K562 (cell line): ENCODE results near the gene STIL. TPM values are rescaled to one million over a fixed set of nuclear protein-coding genes. Genes with fewer than 3 reads are reported as not detected.

Experiments
- CBFB ChIP-seq: sonication (generic); formaldehyde crosslinking; IDR thresholded peaks from 2 replicates; pipeline ENCODE4 v1.4.0; 2020; ENCODE audit warnings: mild to moderate bottlenecking, missing genetic modification reagents
- CREBBP ChIP-seq: IDR thresholded peaks from one replicate; pipeline ENCODE4 v1.6.1; 2012; ENCODE audit warnings: low read depth, mild to moderate bottlenecking, control low read depth, inconsistent platforms, low read length
- CXXC5 ChIP-seq: fragments of 250-450 bp; sonication (Bioruptor Pico); IDR thresholded peaks from 2 replicates; pipeline ENCODE4 v1.8.0; 2022; ENCODE audit warnings: inconsistent platforms, mild to moderate bottlenecking, moderate library complexity
- E2F4 ChIP-seq: sonication (generic); formaldehyde crosslinking; IDR thresholded peaks from 2 replicates; pipeline ENCODE4 v1.8.0; 2022; ENCODE audit warnings: mild to moderate bottlenecking, low read depth, missing genetic modification reagents
- GABPB1 ChIP-seq: sonication (generic); formaldehyde crosslinking; IDR thresholded peaks from 2 replicates; pipeline ENCODE4 v1.8.0; 2022; ENCODE audit warnings: mild to moderate bottlenecking, missing genetic modification reagents
- HDAC2 ChIP-seq: fragments of 450-650 bp; IDR thresholded peaks from 2 replicates; pipeline ENCODE4 v1.6.1; 2016; ENCODE audit warnings: mild to moderate bottlenecking
- IRF2 ChIP-seq: sonication (generic); formaldehyde crosslinking; IDR thresholded peaks from 2 replicates; pipeline ENCODE4 v1.8.1; 2022; ENCODE audit warnings: mild to moderate bottlenecking, missing genetic modification reagents
- NFIC ChIP-seq: fragments of 450-650 bp; IDR thresholded peaks from 2 replicates; pipeline ENCODE4 v1.6.1; 2017; ENCODE audit warnings: mild to moderate bottlenecking, inconsistent platforms
- PML ChIP-seq: IDR thresholded peaks from 2 replicates; pipeline ENCODE4 v1.6.1; 2012; ENCODE audit warnings: low read length, inconsistent platforms
- POLR2A ChIP-seq: fragments of 450-650 bp; conservative IDR thresholded peaks from 2 replicates; pipeline ENCODE4 v1.6.1; 2016
- RNF2 ChIP-seq: sonication (generic); IDR thresholded peaks from 2 replicates; pipeline ENCODE4 v1.6.1; 2016
- SMARCA5 ChIP-seq: fragments of 450-650 bp; IDR thresholded peaks from 2 replicates; pipeline ENCODE4 v1.6.1; 2016
- SP2 ChIP-seq: IDR thresholded peaks from 2 replicates; pipeline ENCODE4 v1.6.1; 2011; ENCODE audit warnings: mild to moderate bottlenecking, low read depth, low read length, moderate library complexity; ENCODE audit not compliant: poor library complexity, severe bottlenecking; ENCODE audit errors: extremely low read depth
- TAF1 ChIP-seq: IDR thresholded peaks from 2 replicates; pipeline ENCODE4 v1.6.1; 2011; ENCODE audit warnings: mild to moderate bottlenecking, low read length, moderate library complexity; ENCODE audit not compliant: insufficient read depth, control insufficient read depth, severe bottlenecking; ENCODE audit errors: extremely low read depth
- THRAP3 ChIP-seq: fragments of 450-650 bp; IDR thresholded peaks from 2 replicates; pipeline ENCODE4 v1.6.1; 2016; ENCODE audit warnings: mild to moderate bottlenecking, inconsistent platforms, borderline replicate concordance
- USF1 ChIP-seq: sonication (generic); formaldehyde crosslinking; IDR thresholded peaks from 2 replicates; pipeline ENCODE4 v1.9.0; 2022; ENCODE audit warnings: mild to moderate bottlenecking, missing genetic modification reagents
- YY1 ChIP-seq, 3 experiments: IDR thresholded peaks; 2 replicates each; pipeline ENCODE4 v1.6.1; 2011; ENCODE audit warnings: low read length in 2 of 3, mild to moderate bottlenecking in 2 of 3, moderate library complexity in 2 of 3, borderline replicate concordance in 1 of 3, control low read depth in 1 of 3, low read depth in 1 of 3; ENCODE audit not compliant: insufficient read depth in 3 of 3, insufficient replicate concordance in 2 of 3, control insufficient read depth in 1 of 3, insufficient read length in 1 of 3; ENCODE audit errors: extremely low read depth in 1 of 3
- ZFX ChIP-seq: sonication (generic); formaldehyde crosslinking; IDR thresholded peaks from 2 replicates; pipeline ENCODE4 v1.8.0; 2022; ENCODE audit warnings: mild to moderate bottlenecking, missing genetic modification reagents, moderate library complexity
- ZNF408 ChIP-seq: fragments of 250-450 bp; sonication (Bioruptor Pico); IDR thresholded peaks from 2 replicates; pipeline ENCODE4 v1.4.0; 2020; ENCODE audit warnings: low read depth, mild to moderate bottlenecking, moderate library complexity
- polyA plus RNA-seq, 8 experiments: library from polyadenylated mRNA; depleted of rRNA in 4 of 8; stranded (reverse) in 5 of 8; unstranded in 3 of 8; fragments of >200 nt; fragmentation: Nextera tagmentation in 2 of 8; fragmentation: Illumina TruSeq in 1 of 8; extraction: Ambion mirVana in 2 of 8; extraction: Trizol in 1 of 8; gene quantifications; 2 replicates each; pipeline versions ENCODE4 v1.2.1 to v1.2.3, GENCODE V29; 2011 to 2014; ENCODE audit warnings: inconsistent platforms in 1 of 8, missing spikeins in 1 of 8
- total RNA-seq, 7 experiments: library from RNA; depleted of rRNA in 6 of 7; stranded (reverse); fragments of >200 nt in 6 of 7; fragmentation: Illumina TruSeq in 2 of 7; extraction: Trizol in 2 of 7; gene quantifications; 2 replicates each; pipeline versions ENCODE4 v1.2.1 to v1.2.3, GENCODE V29; 2011 to 2021; ENCODE audit warnings: low replicate concordance in 1 of 7
- TF ChIP-seq, protein P1 (sequence below): sonication (generic); formaldehyde crosslinking; IDR thresholded peaks from 2 replicates; pipeline ENCODE4 v1.8.0; 2023; ENCODE audit warnings: mild to moderate bottlenecking, missing genetic modification reagents
- TF ChIP-seq, protein P2 (sequence below): IDR thresholded peaks from 3 replicates; pipeline ENCODE4 v1.6.1; 2011; ENCODE audit warnings: borderline replicate concordance, mild to moderate bottlenecking; ENCODE audit not compliant: insufficient read length, insufficient read depth

Gene STIL
- total and polyA plus RNA-seq, 9 of the 15 experiments (the other 6 are each of a cell fraction or from before 2014, with no cell fraction given), result 10.5 to 77.4 (median 39.6) TPM

GRCh38 chr1:47229031-47229885 is 84.7 kb downstream of the STIL start (continued):
- TF ChIP-seq, protein P1, sequence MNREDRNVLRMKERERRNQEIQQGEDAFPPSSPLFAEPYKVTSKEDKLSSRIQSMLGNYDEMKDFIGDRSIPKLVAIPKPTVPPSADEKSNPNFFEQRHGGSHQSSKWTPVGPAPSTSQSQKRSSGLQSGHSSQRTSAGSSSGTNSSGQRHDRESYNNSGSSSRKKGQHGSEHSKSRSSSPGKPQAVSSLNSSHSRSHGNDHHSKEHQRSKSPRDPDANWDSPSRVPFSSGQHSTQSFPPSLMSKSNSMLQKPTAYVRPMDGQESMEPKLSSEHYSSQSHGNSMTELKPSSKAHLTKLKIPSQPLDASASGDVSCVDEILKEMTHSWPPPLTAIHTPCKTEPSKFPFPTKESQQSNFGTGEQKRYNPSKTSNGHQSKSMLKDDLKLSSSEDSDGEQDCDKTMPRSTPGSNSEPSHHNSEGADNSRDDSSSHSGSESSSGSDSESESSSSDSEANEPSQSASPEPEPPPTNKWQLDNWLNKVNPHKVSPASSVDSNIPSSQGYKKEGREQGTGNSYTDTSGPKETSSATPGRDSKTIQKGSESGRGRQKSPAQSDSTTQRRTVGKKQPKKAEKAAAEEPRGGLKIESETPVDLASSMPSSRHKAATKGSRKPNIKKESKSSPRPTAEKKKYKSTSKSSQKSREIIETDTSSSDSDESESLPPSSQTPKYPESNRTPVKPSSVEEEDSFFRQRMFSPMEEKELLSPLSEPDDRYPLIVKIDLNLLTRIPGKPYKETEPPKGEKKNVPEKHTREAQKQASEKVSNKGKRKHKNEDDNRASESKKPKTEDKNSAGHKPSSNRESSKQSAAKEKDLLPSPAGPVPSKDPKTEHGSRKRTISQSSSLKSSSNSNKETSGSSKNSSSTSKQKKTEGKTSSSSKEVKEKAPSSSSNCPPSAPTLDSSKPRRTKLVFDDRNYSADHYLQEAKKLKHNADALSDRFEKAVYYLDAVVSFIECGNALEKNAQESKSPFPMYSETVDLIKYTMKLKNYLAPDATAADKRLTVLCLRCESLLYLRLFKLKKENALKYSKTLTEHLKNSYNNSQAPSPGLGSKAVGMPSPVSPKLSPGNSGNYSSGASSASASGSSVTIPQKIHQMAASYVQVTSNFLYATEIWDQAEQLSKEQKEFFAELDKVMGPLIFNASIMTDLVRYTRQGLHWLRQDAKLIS (CRISPR knock-in tag), result peak; percentile 80; the same call in 1 of the 2 replicates
- TF ChIP-seq IRF2 (CRISPR knock-in tag), result no peak
- TF ChIP-seq CREBBP, result no peak
- peak in 1 of 3 experiments; percentile 38 for TF ChIP-seq YY1 (IDR thresholded peaks at IDR 0.05; ENCODE audit: borderline replicate concordance in 1 of 3, control insufficient read depth in 1 of 3, extremely low read depth in 1 of 3, insufficient read depth in 3 of 3, insufficient read length in 1 of 3, insufficient replicate concordance in 2 of 3, low read depth in 1 of 3, low read length in 2 of 3)
- TF ChIP-seq THRAP3, result no peak; the same call in 1 of the 2 replicates
- no peak for TF ChIP-seq ZNF408
- TF ChIP-seq CXXC5 (CRISPR knock-in tag), result peak; percentile 63
- TF ChIP-seq CBFB (CRISPR knock-in tag), result no peak
- no peak; the same call in 1 of the 2 replicates for TF ChIP-seq E2F4 (CRISPR knock-in tag)
- TF ChIP-seq SMARCA5, result no peak
- 0 out of 2 replicates have a peak, but pooled peaks have one; percentile 61 for TF ChIP-seq ZFX (CRISPR knock-in tag)
- TF ChIP-seq TAF1, result peak; percentile 15
- TF ChIP-seq, protein P2, sequence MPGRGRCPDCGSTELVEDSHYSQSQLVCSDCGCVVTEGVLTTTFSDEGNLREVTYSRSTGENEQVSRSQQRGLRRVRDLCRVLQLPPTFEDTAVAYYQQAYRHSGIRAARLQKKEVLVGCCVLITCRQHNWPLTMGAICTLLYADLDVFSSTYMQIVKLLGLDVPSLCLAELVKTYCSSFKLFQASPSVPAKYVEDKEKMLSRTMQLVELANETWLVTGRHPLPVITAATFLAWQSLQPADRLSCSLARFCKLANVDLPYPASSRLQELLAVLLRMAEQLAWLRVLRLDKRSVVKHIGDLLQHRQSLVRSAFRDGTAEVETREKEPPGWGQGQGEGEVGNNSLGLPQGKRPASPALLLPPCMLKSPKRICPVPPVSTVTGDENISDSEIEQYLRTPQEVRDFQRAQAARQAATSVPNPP, result no peak
- TF ChIP-seq SP2, result no peak
- TF ChIP-seq USF1 (CRISPR knock-in tag), result 0 out of 2 replicates have a peak, but pooled peaks have one; percentile 1
- TF ChIP-seq PML, result peak; percentile 41; the same call in 1 of the 2 replicates
- peak; percentile 71 for TF ChIP-seq POLR2A
- no peak for TF ChIP-seq HDAC2
- TF ChIP-seq NFIC, result peak; percentile 36; the same call in 1 of the 2 replicates
- peak; percentile 23; the same call in 1 of the 2 replicates for TF ChIP-seq RNF2
- peak; percentile 74 for TF ChIP-seq GABPB1
